Small intestine (tissue), 7 donors: ENCODE data around the gene PRG2. TPM values are rescaled to one million over a fixed set of nuclear protein-coding genes. Genes with fewer than 3 reads are reported as not detected.
A peak's percentile ranks its signal among the peaks of the same experiment; 100 is the strongest.

Experiments
- DNase-seq, 2 donors: peaks; one replicate each; pipeline versions ENCODE4 v3.0.0 to v3.0.0-alpha.2; 2013
- FAIRE-seq: peaks from 2 replicates; lab custom pipeline; 2012; peaks lifted over from hg19 to GRCh38; lab: Jason Lieb, UNC
- H3K27ac ChIP-seq, 3 donors: one replicate each; pipeline ENCODE4 v1.5.1; 2013; ENCODE audit warnings: low read length in 2 of 3, mild to moderate bottlenecking in 2 of 3, control low read depth in 1 of 3, inconsistent platforms in 1 of 3, low read depth in 1 of 3, moderate library complexity in 1 of 3
- H3K27me3 ChIP-seq, 3 donors: one replicate each; pipeline ENCODE4 v1.6.1; 2013; ENCODE audit warnings: low read length in 3 of 3, inconsistent platforms in 1 of 3; ENCODE audit not compliant: control insufficient read depth in 3 of 3, insufficient read depth in 3 of 3
- H3K36me3 ChIP-seq, 3 donors: one replicate each; pipeline ENCODE4 v1.6.1; 2013; ENCODE audit warnings: low read length in 3 of 3, inconsistent platforms in 1 of 3, low read depth in 1 of 3, mild to moderate bottlenecking in 1 of 3, moderate library complexity in 1 of 3; ENCODE audit not compliant: control insufficient read depth in 3 of 3, insufficient read depth in 2 of 3
- H3K4me1 ChIP-seq, 3 donors: one replicate each; pipeline ENCODE4 v1.6.1; 2013; ENCODE audit warnings: low read length in 2 of 3, inconsistent platforms in 1 of 3, low read depth in 1 of 3, mild to moderate bottlenecking in 1 of 3, moderate library complexity in 1 of 3; ENCODE audit not compliant: control insufficient read depth in 3 of 3, insufficient read depth in 2 of 3
- H3K4me3 ChIP-seq, 3 donors: one replicate each; pipeline ENCODE4 v1.5.1; 2013; ENCODE audit warnings: low read length in 3 of 3, control low read depth in 1 of 3, inconsistent platforms in 1 of 3, low read depth in 1 of 3, mild to moderate bottlenecking in 1 of 3, moderate library complexity in 1 of 3
- H3K9me3 ChIP-seq, 2 donors: one replicate each; pipeline ENCODE4 v1.6.1; 2013; ENCODE audit warnings: low read depth in 1 of 2, low read length in 1 of 2; ENCODE audit not compliant: control insufficient read depth in 2 of 2, insufficient read depth in 1 of 2
- WGBS, 3 donors: extraction: QIAGEN DNeasy Blood & Tissue Kit; methylation state at CpG; one replicate each; pipeline ENCODE4 v1.1.7; 2013; 5-methylcytosine and 5-hydroxymethylcytosine counted together
- polyA plus RNA-seq, 4 donors: library from polyadenylated mRNA; stranded (reverse) in 3 of 4; unstranded in 1 of 4; fragments of 200-250 nt in 3 of 4; fragments of 120-200 nt in 1 of 4; gene quantifications; one replicate each; pipeline versions ENCODE4 v1.2.1 to v1.2.3, GENCODE V29; 2013
- donor health status: healthy with polysubstance abuse.
- donor health status: control.
- donor health status: control.
- donor health status: Bipolar disorder and iron deficiency.
- donor health status: healthy.

Gene PRG2
- polyA plus RNA-seq, 4 donors, result 0.15 to 0.31 TPM; not detected in 2

GRCh38 chr11:57424792-57425564, 34.5 kb upstream of the PRG2 start:
- Histone ChIP-seq H3K9me3 (no peaks in the 10 kb centered on the region), H3K4me1 (peaks cover 0 to 15% (median 9%) of the 10 kb centered on the region in 3 donors), H3K4me3 (peak overlapping the region in 1 of 3 donors; percentile 6), H3K27me3 (peaks cover 0 to 12% (median 0%) of the 10 kb centered on the region in 3 donors), H3K27ac (peak overlapping the region in 2 of 3 donors; percentile 17 to 88), H3K36me3 (peaks cover 0 to 18% (median 0%) of the 10 kb centered on the region in 3 donors)
- DNase-seq (peak; percentile 45 to 55), FAIRE-seq (no peak)
- WGBS, 3 donors, result 36 to 46% (median 39%) methylated on average over 15 of the region's 15 CpGs

DNA sequence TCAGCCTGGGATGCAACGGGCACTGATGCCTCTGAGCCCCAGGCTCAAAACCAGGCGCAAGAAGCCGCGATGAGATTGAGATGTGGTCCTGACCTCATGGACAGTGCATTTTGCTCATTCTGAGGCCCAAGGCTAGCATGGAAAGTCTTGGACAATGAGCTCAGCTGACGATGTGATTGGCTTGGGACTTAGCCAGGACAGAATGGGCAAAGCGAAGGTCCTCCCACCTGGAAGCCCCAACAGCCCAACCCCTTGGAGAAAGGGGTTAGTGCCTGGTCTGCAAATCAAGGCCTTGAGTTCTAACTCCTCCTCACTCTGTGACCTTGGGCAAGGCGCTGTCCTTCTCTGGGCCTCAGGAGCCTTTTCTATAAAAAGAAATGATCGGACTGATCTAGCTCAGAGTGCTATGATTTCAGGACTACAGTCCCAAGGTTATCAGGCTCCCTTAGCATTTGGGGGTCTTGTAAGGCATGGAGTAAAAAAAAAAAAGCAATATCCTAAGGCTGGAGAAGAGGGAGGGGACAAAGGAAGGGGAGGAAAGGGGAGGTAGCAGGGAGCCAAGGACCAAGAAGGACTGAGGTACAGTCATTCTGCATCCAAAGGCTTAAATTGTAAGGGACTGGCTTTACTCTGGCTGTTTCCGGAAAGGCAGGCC, 33.8 kb upstream of the PRG2 start:
- no peaks in the 10 kb centered on the region for H3K9me3 ChIP-seq
- DNase-seq, result no peak
- H3K27me3 ChIP-seq, result peaks cover 0 to 12% (median 0%) of the 10 kb centered on the region in 3 donors
- no peak overlapping the region for H3K4me3 ChIP-seq
- H3K36me3 ChIP-seq, result peaks cover 0 to 18% (median 0%) of the 10 kb centered on the region in 3 donors
- WGBS, 3 donors, result 79 to 85% (median 81%) methylated on average over 9 of the region's 9 CpGs
- FAIRE-seq, result no peak
- H3K27ac ChIP-seq, result peak overlapping the region in 2 of 3 donors; percentile 24 to 88
- H3K4me1 ChIP-seq, result peaks cover 0 to 15% (median 9%) of the 10 kb centered on the region in 3 donors

- Histone ChIP-seq H3K27ac (no peak overlapping the region), H3K9me3 (no peaks in the 10 kb centered on the region), H3K4me1 (peaks cover 0 to 15% (median 9%) of the 10 kb centered on the region in 3 donors), H3K36me3 (peaks cover 0 to 23% (median 0%) of the 10 kb centered on the region in 3 donors), H3K27me3 (peaks cover 0 to 6% (median 0%) of the 10 kb centered on the region in 3 donors), H3K4me3 (no peak overlapping the region)
- FAIRE-seq, result no peak
- no peak for DNase-seq
- 74 to 80% (median 75%) methylated on average over 4 of the region's 4 CpGs for WGBS, 3 donors
Observed at GRCh38 chr11:57422669-57423068, 32.2 kb upstream of the PRG2 start.

DNA sequence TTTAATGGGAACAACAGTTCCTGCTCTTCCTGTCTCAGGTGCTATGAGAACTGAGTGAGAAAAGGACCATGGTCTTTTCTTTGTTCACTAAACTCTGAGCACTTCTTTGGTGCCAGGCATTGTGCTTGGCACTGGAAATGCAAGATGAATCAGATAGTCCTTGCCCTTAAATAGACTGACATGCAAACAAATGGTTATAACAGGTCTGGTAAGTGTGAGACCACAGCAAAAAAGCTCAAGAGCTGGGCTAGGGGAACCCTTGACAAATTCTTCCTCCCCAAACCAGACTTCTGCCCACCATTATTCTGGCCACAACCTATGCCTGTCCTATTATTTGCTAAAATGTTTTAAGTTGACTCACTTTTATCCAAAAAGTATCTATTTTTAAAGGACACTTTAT, 31.4 kb upstream of the PRG2 start:
- Histone ChIP-seq H3K27me3 (no peaks in the 10 kb centered on the region), H3K4me1 (peaks cover 0 to 15% (median 9%) of the 10 kb centered on the region in 3 donors), H3K9me3 (no peaks in the 10 kb centered on the region), H3K4me3 (no peak overlapping the region), H3K36me3 (peaks cover 0 to 30% (median 0%) of the 10 kb centered on the region in 3 donors), H3K27ac (no peak overlapping the region)
- no peak for FAIRE-seq
- no peak for DNase-seq

- Histone ChIP-seq H3K9me3 (no peaks in the 10 kb centered on the region), H3K4me3 (no peak overlapping the region), H3K27ac (no peak overlapping the region), H3K27me3 (no peaks in the 10 kb centered on the region), H3K4me1 (peaks cover 0 to 9% (median 8%) of the 10 kb centered on the region in 3 donors), H3K36me3 (peaks cover 0 to 35% (median 0%) of the 10 kb centered on the region in 3 donors)
- 94 to 97% (median 94%) methylated on average over 4 of the region's 4 CpGs for WGBS, 3 donors
- DNase-seq (no peak), FAIRE-seq (no peak)
Observed at GRCh38 chr11:57421066-57421465, 30.6 kb upstream of the PRG2 start.

DNA sequence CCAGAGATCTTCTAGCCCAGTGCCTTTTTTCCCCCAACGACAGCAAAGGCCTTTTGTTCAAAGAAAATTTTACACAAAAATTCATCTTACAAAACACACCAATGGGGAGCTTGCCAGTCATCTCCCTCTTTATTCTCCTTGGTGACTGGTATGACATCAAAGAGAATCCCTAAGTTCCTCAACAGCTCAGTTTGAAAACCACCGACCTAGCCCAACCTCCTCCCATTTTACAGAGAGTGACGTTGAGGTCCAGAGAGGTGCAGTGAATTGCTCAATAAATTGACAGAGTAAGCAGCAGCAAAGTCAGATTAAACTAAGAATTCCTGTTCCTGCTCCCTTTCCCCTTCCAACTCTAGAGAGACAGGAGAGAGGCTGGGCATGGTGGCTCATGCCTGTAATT, 28.7 kb upstream of the PRG2 start:
- no peak overlapping the region for H3K4me3 ChIP-seq
- no peaks in the 10 kb centered on the region for H3K27me3 ChIP-seq
- no peak for FAIRE-seq
- DNase-seq, result no peak
- H3K36me3 ChIP-seq, result peaks cover 0 to 37% (median 0%) of the 10 kb centered on the region in 3 donors
- peaks cover 0 to 5% (median 0%) of the 10 kb centered on the region in 3 donors for H3K4me1 ChIP-seq
- no peak overlapping the region for H3K27ac ChIP-seq
- 79 to 93% (median 86%) methylated on average over 3 of the region's 3 CpGs for WGBS, 3 donors
- no peaks in the 10 kb centered on the region for H3K9me3 ChIP-seq

GRCh38 chr11:57418131-57418530, 27.7 kb upstream of the PRG2 start:
- H3K4me1 ChIP-seq, result no peaks in the 10 kb centered on the region
- H3K27me3 ChIP-seq, result no peaks in the 10 kb centered on the region
- DNase-seq (no peak), FAIRE-seq (no peak)
- H3K36me3 ChIP-seq, result peaks cover 0 to 38% (median 0%) of the 10 kb centered on the region in 3 donors
- no peak overlapping the region for H3K4me3 ChIP-seq
- no peak overlapping the region for H3K27ac ChIP-seq
- no peaks in the 10 kb centered on the region for H3K9me3 ChIP-seq

DNA sequence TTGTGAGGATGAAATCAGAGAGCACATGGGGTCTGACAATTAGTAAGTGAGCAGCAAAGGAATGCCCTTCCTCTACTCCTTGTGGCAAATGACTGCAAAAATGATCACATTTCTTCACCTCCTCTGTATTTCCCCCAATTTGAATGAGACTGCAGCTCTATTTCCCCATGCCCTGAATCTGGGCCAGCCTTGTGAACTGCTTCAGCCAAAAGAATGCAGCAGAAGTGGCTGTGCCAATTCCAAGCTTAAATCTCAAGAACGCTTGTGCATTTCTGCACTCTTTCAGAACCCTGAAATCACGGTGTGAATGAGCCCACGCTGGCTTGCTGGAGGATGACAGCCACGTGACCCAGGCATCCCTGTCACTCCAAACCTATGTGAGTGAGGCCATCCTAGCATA, 26.6 kb upstream of the PRG2 start:
- no peaks in the 10 kb centered on the region for H3K4me1 ChIP-seq
- 77 to 87% (median 77%) methylated on average over 4 of the region's 4 CpGs for WGBS, 3 donors
- H3K27ac ChIP-seq, result no peak overlapping the region
- no peaks in the 10 kb centered on the region for H3K9me3 ChIP-seq
- DNase-seq (no peak), FAIRE-seq (no peak)
- no peaks in the 10 kb centered on the region for H3K27me3 ChIP-seq
- peaks cover 0 to 38% (median 0%) of the 10 kb centered on the region in 3 donors for H3K36me3 ChIP-seq
- H3K4me3 ChIP-seq, result no peak overlapping the region
